Esophagus squamous epithelium (tissue), 5 donors: Measurements from ENCODE around the gene IL33. TPM values are rescaled to one million over a fixed set of nuclear protein-coding genes. Genes with fewer than 3 reads are reported as not detected.
"Not testable (repeated sequence)": the region's sequence is repeated elsewhere in the genome, so short reads cannot be mapped to it uniquely, and the experiment has no call there.

Experiments used
- DNase-seq: peaks from one replicate; lab custom pipeline; 2025; lab: John Stamatoyannopoulos, UW
- H3K27ac ChIP-seq, 4 donors: fragments of 200-600 bp; sonication (generic); one replicate each; pipeline ENCODE4 v1.5.1; 2016 to 2019; ENCODE audit warnings: mild to moderate bottlenecking in 1 of 4
- H3K27me3 ChIP-seq, 4 donors: fragments of 200-600 bp; sonication (generic); 1 replicate in 3 of 4; 2 replicates in 1 of 4; pipeline versions ENCODE4 v1.5.1 to v1.6.0; 2017 to 2021; ENCODE audit warnings: antibody characterized with exemption in 1 of 4
- H3K36me3 ChIP-seq, 3 donors: fragments of 200-600 bp; sonication (generic); one replicate each; pipeline ENCODE4 v1.5.1; 2016 to 2019
- H3K4me1 ChIP-seq, 3 donors: fragments of 200-600 bp; sonication (generic); one replicate each; pipeline ENCODE4 v1.5.1; 2017 to 2019
- H3K4me3 ChIP-seq, 4 donors: fragments of 200-600 bp; sonication (generic); 1 replicate in 3 of 4; 2 replicates in 1 of 4; pipeline ENCODE4 v1.5.1; 2016 to 2019; ENCODE audit warnings: mild to moderate bottlenecking in 2 of 4, moderate library complexity in 1 of 4
- H3K9me3 ChIP-seq, 3 donors: fragments of 200-600 bp; sonication (generic); one replicate each; pipeline ENCODE4 v1.5.1; 2016 to 2019
- POLR2A ChIP-seq, 4 donors: fragments of 450-650 bp; IDR thresholded peaks; one replicate each; pipeline ENCODE4 v1.6.1; 2017; ENCODE audit warnings: antibody characterized with exemption in 4 of 4, mild to moderate bottlenecking in 4 of 4, moderate library complexity in 3 of 4
- WGBS, 2 donors: methylation state at CpG; one replicate each; pipeline ENCODE4 v1.1.5; 2018; 5-methylcytosine and 5-hydroxymethylcytosine counted together
- intact Hi-C: fragments of 100-400 bp; cut with DNase I; formaldehyde crosslinking; loops from one replicate; pipeline ENCODE4 v1.15.0; 2022
- total RNA-seq, 4 donors: library from RNA; depleted of rRNA; stranded (reverse); fragments of >200 nt; gene quantifications; one replicate each; pipeline ENCODE4 v1.1.0, GENCODE V29; 2016
- TF ChIP-seq, protein P1 (sequence below), 6 experiments: fragments of 450-650 bp in 4 of 6; fragments of 200-600 bp in 2 of 6; sonication (generic) in 2 of 6; IDR thresholded peaks; one replicate each; pipeline ENCODE4 v1.5.1; 2016 to 2019; ENCODE audit warnings: antibody characterized with exemption in 6 of 6, mild to moderate bottlenecking in 4 of 6, moderate library complexity in 4 of 6
- donor health status: DM: yes; HTN: yes; CAD: no.

IL33 gene, protein sequence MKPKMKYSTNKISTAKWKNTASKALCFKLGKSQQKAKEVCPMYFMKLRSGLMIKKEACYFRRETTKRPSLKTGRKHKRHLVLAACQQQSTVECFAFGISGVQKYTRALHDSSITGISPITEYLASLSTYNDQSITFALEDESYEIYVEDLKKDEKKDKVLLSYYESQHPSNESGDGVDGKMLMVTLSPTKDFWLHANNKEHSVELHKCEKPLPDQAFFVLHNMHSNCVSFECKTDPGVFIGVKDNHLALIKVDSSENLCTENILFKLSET
- 10 to 100 TPM in 2 of 4 donors, 1 to 10 TPM in 2; 1.9 to 34.0 (median 18.0) TPM for total RNA-seq

DNA sequence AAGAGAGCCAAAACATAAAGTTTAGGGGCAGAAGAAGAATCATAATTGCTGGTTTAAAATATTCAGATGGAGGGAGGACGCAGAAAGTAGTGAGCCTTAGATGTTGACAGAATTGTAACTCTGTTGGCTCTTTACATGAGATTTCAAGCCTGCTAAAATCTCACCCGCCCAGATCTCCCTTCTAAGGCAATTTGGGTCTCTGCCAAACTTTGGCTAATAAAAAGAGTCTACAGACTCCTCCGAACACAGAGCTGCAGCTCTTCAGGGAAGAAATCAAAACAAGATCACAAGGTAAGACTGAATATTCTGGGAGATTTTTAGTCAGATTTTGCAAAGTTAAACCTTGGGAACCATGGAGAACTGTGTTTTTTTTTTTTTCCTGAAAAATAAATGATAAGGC is at the start of gene IL33:
IL33 (plus strand) TSS at position 246 of the 400 bp plus-strand sequence. CDS start 25,888 bp downstream, outside the sequence.
- Histone ChIP-seq H3K9me3 (peaks cover 0 to 6% (median 0%) of the 10 kb centered on the region in 3 donors), H3K36me3 (no peaks in the 10 kb centered on the region), H3K27ac (peak within 1 kb of the TSS; percentile 39 to 82 (median 69)), H3K4me3 (peak within 1 kb of the TSS; percentile 13 to 64 (median 35)), H3K27me3 (no peaks in the 10 kb centered on the region), H3K4me1 (peaks cover 0 to 62% (median 11%) of the 10 kb centered on the region in 3 donors)
- peak in 1 of 4 donors; percentile 27 for TF ChIP-seq POLR2A (IDR thresholded peaks at IDR 0.05)
- TF ChIP-seq, protein P1, sequence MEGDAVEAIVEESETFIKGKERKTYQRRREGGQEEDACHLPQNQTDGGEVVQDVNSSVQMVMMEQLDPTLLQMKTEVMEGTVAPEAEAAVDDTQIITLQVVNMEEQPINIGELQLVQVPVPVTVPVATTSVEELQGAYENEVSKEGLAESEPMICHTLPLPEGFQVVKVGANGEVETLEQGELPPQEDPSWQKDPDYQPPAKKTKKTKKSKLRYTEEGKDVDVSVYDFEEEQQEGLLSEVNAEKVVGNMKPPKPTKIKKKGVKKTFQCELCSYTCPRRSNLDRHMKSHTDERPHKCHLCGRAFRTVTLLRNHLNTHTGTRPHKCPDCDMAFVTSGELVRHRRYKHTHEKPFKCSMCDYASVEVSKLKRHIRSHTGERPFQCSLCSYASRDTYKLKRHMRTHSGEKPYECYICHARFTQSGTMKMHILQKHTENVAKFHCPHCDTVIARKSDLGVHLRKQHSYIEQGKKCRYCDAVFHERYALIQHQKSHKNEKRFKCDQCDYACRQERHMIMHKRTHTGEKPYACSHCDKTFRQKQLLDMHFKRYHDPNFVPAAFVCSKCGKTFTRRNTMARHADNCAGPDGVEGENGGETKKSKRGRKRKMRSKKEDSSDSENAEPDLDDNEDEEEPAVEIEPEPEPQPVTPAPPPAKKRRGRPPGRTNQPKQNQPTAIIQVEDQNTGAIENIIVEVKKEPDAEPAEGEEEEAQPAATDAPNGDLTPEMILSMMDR (IDR thresholded peaks at IDR 0.05), result no peak
- intact Hi-C loops, result no loop called here
- 17 to 25% methylated on average over 3 of the region's 3 CpGs for WGBS, 2 donors
- DNase-seq, result no peak

DNA sequence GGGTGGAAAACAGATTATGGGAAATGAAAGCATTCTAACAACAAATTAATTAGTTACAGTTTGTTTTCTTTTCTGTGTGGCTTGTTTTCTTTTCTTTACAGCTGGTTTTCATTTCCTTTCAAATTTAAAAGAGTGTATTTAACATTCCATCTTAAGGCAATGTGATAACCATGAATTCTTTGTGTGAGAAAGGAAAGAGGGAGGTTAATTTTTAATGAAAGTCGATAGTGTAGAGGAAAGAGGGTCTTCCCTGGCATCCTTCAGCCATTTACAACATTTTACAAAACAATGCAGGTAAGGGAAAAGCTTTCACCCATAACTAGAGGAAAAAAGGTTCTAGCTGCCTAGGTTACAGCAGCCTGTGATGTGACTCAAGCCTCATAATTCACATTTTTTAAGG is 43.9 kb upstream of the IL33 start:
- H3K4me1 ChIP-seq, result no peaks in the 10 kb centered on the region
- H3K27ac ChIP-seq, result no peak overlapping the region
- intact Hi-C loops, result no loop called here
- TF ChIP-seq POLR2A (IDR thresholded peaks at IDR 0.05), result no peak
- TF ChIP-seq, protein P1 (IDR thresholded peaks at IDR 0.05), result no peak
- no peaks in the 10 kb centered on the region for H3K36me3 ChIP-seq
- 17 to 42% methylated on average over 1 of the region's 1 CpG for WGBS, 2 donors
- H3K27me3 ChIP-seq, result no peaks in the 10 kb centered on the region
- no peak overlapping the region for H3K4me3 ChIP-seq
- no peak for DNase-seq
- H3K9me3 ChIP-seq, result peaks cover 0 to 23% (median 12%) of the 10 kb centered on the region in 3 donors

GRCh38 chr9:6173914-6174313 is 41.7 kb upstream of the IL33 start:
- no peak for DNase-seq
- H3K27ac ChIP-seq, result no peak overlapping the region
- intact Hi-C loops, result no loop called here
- H3K27me3 ChIP-seq, result no peaks in the 10 kb centered on the region
- no peak overlapping the region for H3K4me3 ChIP-seq
- TF ChIP-seq POLR2A (IDR thresholded peaks at IDR 0.05), result no peak
- TF ChIP-seq, protein P1 (IDR thresholded peaks at IDR 0.05), result no peak
- no peaks in the 10 kb centered on the region for H3K4me1 ChIP-seq
- no peaks in the 10 kb centered on the region for H3K36me3 ChIP-seq
- H3K9me3 ChIP-seq, result peaks cover 0 to 23% (median 12%) of the 10 kb centered on the region in 3 donors

GRCh38 chr9:6182549-6183226 is 32.9 kb upstream of the IL33 start:
- DNase-seq, intact Hi-C loops, H3K4me3 ChIP-seq, H3K27me3 ChIP-seq, H3K9me3 ChIP-seq, H3K27ac ChIP-seq, H3K36me3 ChIP-seq: not testable (repeated sequence)
- peaks cover 0 to 11% (median 5%) of the 10 kb centered on the region in 3 donors for H3K4me1 ChIP-seq
- 83 to 95% methylated on average over 4 to 18 of the region's 31 CpGs for WGBS, 2 donors

GRCh38 chr9:6183227-6183551 is 32.4 kb upstream of the IL33 start:
- peaks cover 0 to 11% (median 5%) of the 10 kb centered on the region in 3 donors for H3K4me1 ChIP-seq
- WGBS, 2 donors, result 83 to 84% methylated on average over 2 of the region's 2 CpGs
- H3K27ac ChIP-seq, result no peak overlapping the region
- intact Hi-C loops, result no loop called here
- H3K36me3 ChIP-seq, result no peaks in the 10 kb centered on the region
- TF ChIP-seq, protein P1 (IDR thresholded peaks at IDR 0.05), result no peak
- no peak for TF ChIP-seq POLR2A (IDR thresholded peaks at IDR 0.05)
- H3K9me3 ChIP-seq, result no peaks in the 10 kb centered on the region
- H3K4me3 ChIP-seq, result no peak overlapping the region
- no peak for DNase-seq
- no peaks in the 10 kb centered on the region for H3K27me3 ChIP-seq
